Activated naive CD8-positive, alpha-beta T cell treated with anti-CD3 and anti-CD28 coated beads, Interleukin-2, amount 50 U/mL, for 24 hours (primary cell): Measurements from ENCODE around the gene MYO19.

ENCODE experiments used
- ATAC-seq: fragments of 150-1000 bp; cut with Tn5 transposase; one replicate; pipeline ENCODE4 v1.10.0; 2021
- DNase-seq: peaks from one replicate; pipeline ENCODE4 v3.0.0; 2021
- H3K27ac Mint-ChIP-seq: one replicate; pipeline ENCODE4 v1.8.0; 2021; ENCODE audit warnings: mild to moderate bottlenecking, mixed read lengths
- H3K27me3 Mint-ChIP-seq: one replicate; pipeline ENCODE4 v1.8.0; 2021; ENCODE audit warnings: mixed read lengths
- H3K36me3 Mint-ChIP-seq: one replicate; pipeline ENCODE4 v1.8.0; 2021; ENCODE audit warnings: low read depth, mixed read lengths
- H3K4me1 Mint-ChIP-seq: one replicate; pipeline ENCODE4 v1.8.0; 2021; ENCODE audit warnings: mixed read lengths
- H3K4me3 Mint-ChIP-seq: one replicate; pipeline ENCODE4 v1.8.0; 2021; ENCODE audit warnings: mild to moderate bottlenecking, moderate library complexity, mixed read lengths
- H3K9me3 Mint-ChIP-seq: one replicate; pipeline ENCODE4 v1.8.0; 2021; ENCODE audit warnings: mixed read lengths

Gene MYO19

DNA sequence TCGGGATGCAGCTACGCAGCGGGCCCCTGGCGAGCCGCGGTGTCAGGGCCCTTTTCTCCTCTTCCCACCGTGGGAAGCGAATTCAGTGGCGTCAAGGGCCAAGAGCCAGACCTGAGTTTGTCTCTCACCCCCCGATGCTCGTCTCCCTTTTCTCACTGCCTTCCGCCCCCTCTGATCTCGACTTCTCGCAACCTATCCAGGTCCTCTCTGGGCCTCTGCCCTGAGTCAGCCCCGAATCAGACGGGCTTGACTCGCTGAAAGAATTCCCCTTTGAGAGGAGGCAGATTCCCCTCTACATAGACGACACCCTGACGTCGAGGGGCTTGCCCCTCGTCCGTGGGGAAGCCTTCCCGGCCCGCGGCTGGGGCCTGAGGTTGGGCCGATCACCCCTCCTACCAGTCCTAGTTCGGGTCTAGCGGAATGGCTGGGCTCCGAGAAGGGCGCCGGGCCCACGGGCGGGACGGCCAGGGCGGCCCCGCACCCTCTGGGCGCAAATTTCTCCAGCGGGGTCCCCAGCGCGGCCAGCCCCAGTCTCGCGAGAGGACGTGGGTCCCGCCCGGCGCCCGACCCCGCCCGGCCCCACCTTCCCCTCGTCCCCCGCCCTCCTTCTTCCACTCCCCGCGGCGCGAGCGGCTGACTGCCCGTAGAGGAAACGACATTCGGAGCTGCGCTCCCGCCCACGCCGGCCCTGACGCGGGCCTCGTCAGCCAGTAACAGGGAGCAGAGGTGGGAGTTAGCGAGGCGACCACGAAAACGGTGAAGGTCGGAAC, 9.8 kb upstream of the MYO19 start, which contains the start of gene GGNBP2:
GGNBP2 (plus strand) TSS at position 613 of the 770 bp plus-strand sequence. CDS start 806 bp downstream, outside the sequence.
- Mint-ChIP-seq H3K36me3 (peaks cover 34% of the 10 kb centered on the region), H3K4me3 (peak within 1 kb of the TSS; percentile 97), H3K27ac (peak within 1 kb of the TSS; percentile 98), H3K9me3 (no peaks in the 10 kb centered on the region), H3K27me3 (no peaks in the 10 kb centered on the region), H3K4me1 (peaks cover 44% of the 10 kb centered on the region)
- DNase-seq = peak; percentile 95
- ATAC-seq = peak; percentile 69

DNA sequence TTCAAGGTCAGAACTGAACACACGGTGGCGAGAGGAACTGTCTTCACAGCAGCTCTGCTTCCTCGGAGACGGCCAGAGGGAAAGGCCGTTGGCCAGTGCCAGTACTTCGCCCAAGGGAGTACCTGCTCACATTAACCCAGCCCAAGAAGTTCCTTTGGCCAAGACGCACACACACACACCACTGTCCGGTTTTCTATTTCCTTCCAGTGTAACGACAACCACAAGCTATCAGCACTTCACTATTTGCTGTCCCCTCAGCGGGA, 9.3 kb upstream of the MYO19 start:
- Mint-ChIP-seq H3K4me1 (peaks cover 42% of the 10 kb centered on the region), H3K9me3 (no peaks in the 10 kb centered on the region), H3K36me3 (peaks cover 31% of the 10 kb centered on the region), H3K27ac (peak overlapping the region; percentile 98), H3K4me3 (peak overlapping the region; percentile 97), H3K27me3 (no peaks in the 10 kb centered on the region)
- DNase-seq = no peak
- no peak for ATAC-seq

DNA sequence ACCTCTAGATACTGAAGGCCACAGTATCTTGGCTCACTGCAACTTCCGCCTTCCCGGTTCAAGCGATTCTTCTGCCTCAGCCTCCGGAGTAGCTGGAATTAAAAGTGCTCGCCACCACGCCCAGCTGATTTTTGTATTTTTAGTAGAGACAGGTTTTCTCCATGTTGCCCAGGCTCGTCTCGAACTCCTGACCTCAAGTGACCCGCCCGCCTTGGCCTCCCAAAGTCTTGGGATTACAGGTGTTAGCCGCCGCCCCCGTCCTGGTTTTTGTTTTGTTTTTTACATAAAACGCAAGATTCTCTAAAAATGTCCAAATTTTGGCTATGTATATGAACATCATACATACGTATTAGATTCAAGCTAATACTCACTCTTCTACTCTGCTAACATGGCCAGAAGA, 8.1 kb upstream of the MYO19 start:
- no peaks in the 10 kb centered on the region for H3K9me3 Mint-ChIP-seq
- H3K4me1 Mint-ChIP-seq = peaks cover 36% of the 10 kb centered on the region
- H3K27me3 Mint-ChIP-seq = no peaks in the 10 kb centered on the region
- no peak for DNase-seq
- peaks cover 30% of the 10 kb centered on the region for H3K36me3 Mint-ChIP-seq
- no peak for ATAC-seq
- no peak overlapping the region for H3K4me3 Mint-ChIP-seq
- no peak overlapping the region for H3K27ac Mint-ChIP-seq

DNA sequence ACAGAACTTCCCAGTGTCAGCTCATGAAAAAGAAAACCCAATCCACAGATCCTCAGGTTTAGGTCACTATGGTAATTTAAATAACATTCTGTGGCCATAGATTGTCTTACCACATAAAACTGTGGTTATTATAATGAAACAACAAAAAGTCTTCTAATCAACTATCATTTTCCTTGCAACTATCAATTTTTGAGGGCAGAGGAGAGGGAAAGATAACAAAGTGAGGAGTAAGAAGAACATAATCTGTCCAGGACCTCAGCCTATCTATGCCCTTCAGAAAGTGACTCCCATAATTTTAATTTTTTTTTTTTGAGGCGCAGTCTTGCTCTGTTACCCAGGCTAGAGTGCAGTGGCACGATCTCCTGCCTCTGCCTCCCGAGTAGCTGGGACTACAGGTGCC, 6.0 kb upstream of the MYO19 start:
- Mint-ChIP-seq H3K4me1 (peaks cover 37% of the 10 kb centered on the region), H3K27ac (no peak overlapping the region), H3K4me3 (no peak overlapping the region), H3K9me3 (no peaks in the 10 kb centered on the region), H3K27me3 (no peaks in the 10 kb centered on the region), H3K36me3 (peaks cover 31% of the 10 kb centered on the region)
- no peak for ATAC-seq
- no peak for DNase-seq

GRCh38 chr17:36535669-36536081, 1.0 kb upstream of the MYO19 start:
- Mint-ChIP-seq H3K27me3 (no peaks in the 10 kb centered on the region), H3K4me3 (peak overlapping the region; percentile 91), H3K9me3 (no peaks in the 10 kb centered on the region), H3K4me1 (peaks cover 47% of the 10 kb centered on the region), H3K27ac (peak overlapping the region; percentile 96), H3K36me3 (peaks cover 53% of the 10 kb centered on the region)
- no peak for ATAC-seq
- no peak for DNase-seq

DNA sequence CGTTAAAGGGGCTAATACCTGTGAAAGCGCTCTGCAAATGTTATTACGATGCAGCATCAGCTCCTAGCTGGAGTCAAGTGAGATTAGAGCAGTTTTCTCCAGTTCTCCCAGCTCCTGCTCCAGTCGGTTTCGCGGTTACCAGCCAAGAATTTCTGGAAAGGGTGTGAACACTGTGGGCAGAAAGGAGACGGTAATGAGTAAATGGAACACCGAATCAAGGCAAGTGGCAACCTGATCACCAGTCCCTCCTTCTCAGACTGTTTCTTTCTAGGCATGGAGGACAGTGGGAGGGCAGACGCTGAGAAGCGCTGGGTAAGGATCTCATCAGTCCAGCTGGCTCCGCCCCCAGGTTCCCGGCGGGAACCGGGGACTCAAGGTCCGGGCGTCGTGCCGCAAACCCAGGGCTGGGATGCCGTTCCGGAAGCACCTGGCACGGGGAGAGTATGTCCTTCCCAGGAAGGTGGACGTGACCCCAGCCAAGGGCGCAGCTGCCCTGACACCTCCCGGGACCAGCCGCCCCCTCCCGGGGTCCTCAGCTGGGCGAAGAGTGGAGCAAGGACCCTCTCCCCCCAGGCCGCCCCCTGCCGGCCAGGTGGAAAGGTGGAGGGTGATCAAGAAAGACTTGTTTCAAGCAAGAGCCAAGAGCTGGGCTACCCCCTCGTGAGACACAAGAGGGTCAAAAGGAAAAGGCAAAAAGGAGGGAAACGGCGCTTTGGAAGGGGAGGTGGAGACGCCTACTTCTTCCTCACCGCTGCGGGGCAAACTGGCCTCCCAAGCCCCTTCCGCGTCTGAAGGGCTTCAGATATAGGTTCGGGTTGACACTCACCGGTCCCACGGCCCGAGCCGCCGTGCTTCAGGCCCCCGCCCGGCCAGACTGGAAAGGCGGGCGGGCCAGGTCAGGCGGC, 481 bp downstream of the MYO19 start:
- peaks cover 54% of the 10 kb centered on the region for H3K36me3 Mint-ChIP-seq
- DNase-seq = peak; percentile 59
- no peaks in the 10 kb centered on the region for H3K9me3 Mint-ChIP-seq
- H3K4me3 Mint-ChIP-seq = peak overlapping the region; percentile 91
- H3K27me3 Mint-ChIP-seq = no peaks in the 10 kb centered on the region
- ATAC-seq = peak; percentile 31
- peak overlapping the region; percentile 96 for H3K27ac Mint-ChIP-seq
- H3K4me1 Mint-ChIP-seq = peaks cover 44% of the 10 kb centered on the region

- peak overlapping the region; percentile 91 for H3K4me3 Mint-ChIP-seq
- peak overlapping the region; percentile 39 for H3K27ac Mint-ChIP-seq
- DNase-seq = no peak
- no peak for ATAC-seq
- H3K27me3 Mint-ChIP-seq = no peaks in the 10 kb centered on the region
- peaks cover 56% of the 10 kb centered on the region for H3K36me3 Mint-ChIP-seq
- no peaks in the 10 kb centered on the region for H3K9me3 Mint-ChIP-seq
- peaks cover 40% of the 10 kb centered on the region for H3K4me1 Mint-ChIP-seq
These were observed 2.2 kb downstream of the MYO19 start for GRCh38 chr17:36532435-36532975.

DNA sequence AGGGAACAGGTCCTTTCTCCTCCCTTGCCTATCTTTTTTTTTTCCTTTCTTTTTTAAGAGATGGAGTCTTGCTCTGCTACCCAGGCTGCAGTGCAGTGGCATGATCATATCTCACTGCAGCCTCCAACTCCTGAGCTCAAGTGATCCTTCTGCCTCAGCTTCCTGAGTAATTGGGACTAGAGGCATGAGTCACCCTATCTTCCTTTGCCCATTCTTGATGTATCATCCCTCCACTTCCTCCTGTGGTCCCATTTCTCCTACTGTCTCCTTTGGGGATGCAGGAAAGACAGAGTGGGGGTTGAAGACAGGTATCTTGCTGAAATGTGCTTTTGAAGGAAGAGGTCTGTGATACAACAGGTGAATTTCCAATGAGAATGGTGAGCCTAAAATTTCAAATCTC, 5.5 kb downstream of the MYO19 start:
- H3K36me3 Mint-ChIP-seq = peaks cover 67% of the 10 kb centered on the region
- ATAC-seq (no peak), DNase-seq (no peak)
- no peaks in the 10 kb centered on the region for H3K27me3 Mint-ChIP-seq
- peaks cover 49% of the 10 kb centered on the region for H3K4me1 Mint-ChIP-seq
- no peak overlapping the region for H3K4me3 Mint-ChIP-seq
- no peaks in the 10 kb centered on the region for H3K9me3 Mint-ChIP-seq
- H3K27ac Mint-ChIP-seq = no peak overlapping the region

- Mint-ChIP-seq H3K27me3 (no peaks in the 10 kb centered on the region), H3K36me3 (peaks cover 61% of the 10 kb centered on the region), H3K4me3 (no peak overlapping the region), H3K4me1 (peaks cover 40% of the 10 kb centered on the region), H3K27ac (no peak overlapping the region), H3K9me3 (no peaks in the 10 kb centered on the region)
- DNase-seq (no peak), ATAC-seq (no peak)
These were observed 6.9 kb downstream of the MYO19 start for GRCh38 chr17:36527621-36528250.

DNA sequence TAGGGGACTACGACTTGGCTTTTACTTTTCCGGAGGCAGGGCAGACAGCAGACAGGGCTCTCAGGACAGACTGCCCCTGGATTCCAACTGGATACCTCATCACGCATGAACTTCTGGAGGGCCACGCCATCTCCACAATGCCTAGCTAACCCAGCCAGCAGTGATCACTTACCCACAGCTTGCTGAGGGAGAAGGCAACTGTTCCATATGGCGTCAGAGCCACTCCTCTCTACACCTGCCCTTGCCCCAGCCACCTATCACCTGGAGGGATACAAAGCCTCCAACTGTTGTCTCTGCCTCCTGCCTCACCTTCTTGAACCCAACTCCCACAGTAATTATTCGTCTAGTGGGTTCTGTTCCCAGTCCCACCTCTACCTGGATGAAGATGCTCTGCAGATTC, 8.8 kb downstream of the MYO19 start:
- peaks cover 28% of the 10 kb centered on the region for H3K4me1 Mint-ChIP-seq
- peak overlapping the region; percentile 92 for H3K27ac Mint-ChIP-seq
- no peak overlapping the region for H3K4me3 Mint-ChIP-seq
- no peaks in the 10 kb centered on the region for H3K9me3 Mint-ChIP-seq
- no peaks in the 10 kb centered on the region for H3K27me3 Mint-ChIP-seq
- ATAC-seq (no peak), DNase-seq (no peak)
- H3K36me3 Mint-ChIP-seq = peaks cover 55% of the 10 kb centered on the region

DNA sequence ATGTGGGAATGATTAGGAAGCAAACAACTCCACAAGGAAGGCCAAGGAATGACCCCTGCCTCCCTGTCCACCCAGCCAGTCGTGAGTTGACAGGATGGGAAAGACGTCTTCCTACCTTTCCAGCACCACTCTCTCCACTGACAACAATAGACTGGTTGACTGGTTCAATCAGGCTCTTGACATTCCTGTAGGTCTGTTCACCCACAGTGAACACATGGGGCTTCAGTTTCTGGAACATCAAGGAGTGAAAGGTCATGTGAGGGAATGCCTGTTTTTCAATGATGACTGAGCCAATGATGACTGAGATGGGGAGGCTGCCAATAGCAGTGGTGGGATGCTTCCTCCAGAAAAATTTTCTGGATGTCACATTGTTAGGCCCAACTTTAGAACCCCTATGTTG, 9.6 kb downstream of the MYO19 start:
- Mint-ChIP-seq H3K36me3 (peaks cover 62% of the 10 kb centered on the region), H3K4me3 (peak overlapping the region; percentile 47), H3K27ac (peak overlapping the region; percentile 92)

DNA sequence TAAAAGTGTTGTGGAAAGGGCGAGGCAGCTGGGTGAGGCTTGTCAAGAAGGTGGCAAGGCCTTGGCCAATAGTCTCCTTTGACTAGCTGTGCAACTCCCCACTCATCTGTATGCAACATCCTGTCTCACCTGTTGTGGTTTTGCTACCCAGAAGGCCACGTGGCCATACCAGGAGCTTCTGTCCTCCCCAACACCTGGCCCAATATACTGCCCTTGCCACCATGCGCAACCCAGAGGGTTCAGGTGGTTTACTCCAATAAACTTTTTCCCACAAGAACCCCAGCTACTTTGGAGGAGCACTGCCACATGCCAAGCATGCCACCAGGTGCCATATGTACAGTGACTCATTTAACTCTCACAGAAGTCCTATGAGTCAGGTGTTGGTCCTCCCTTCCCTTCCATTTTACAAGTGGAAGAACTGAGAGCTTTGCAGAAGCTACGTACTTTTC, 10.2 kb downstream of the MYO19 start:
- H3K27ac Mint-ChIP-seq = peak overlapping the region; percentile 92
- H3K9me3 Mint-ChIP-seq = no peaks in the 10 kb centered on the region
- no peak overlapping the region for H3K4me3 Mint-ChIP-seq
- peaks cover 64% of the 10 kb centered on the region for H3K36me3 Mint-ChIP-seq
- ATAC-seq (peak; percentile 92), DNase-seq (no peak)
- peaks cover 28% of the 10 kb centered on the region for H3K4me1 Mint-ChIP-seq
- H3K27me3 Mint-ChIP-seq = no peaks in the 10 kb centered on the region

More for the DNA sequence above, 9.6 kb downstream of the MYO19 start:
- DNase-seq (no peak), ATAC-seq (no peak)
- Mint-ChIP-seq H3K9me3 (no peaks in the 10 kb centered on the region), H3K4me1 (peaks cover 28% of the 10 kb centered on the region), H3K27me3 (no peaks in the 10 kb centered on the region)

DNA sequence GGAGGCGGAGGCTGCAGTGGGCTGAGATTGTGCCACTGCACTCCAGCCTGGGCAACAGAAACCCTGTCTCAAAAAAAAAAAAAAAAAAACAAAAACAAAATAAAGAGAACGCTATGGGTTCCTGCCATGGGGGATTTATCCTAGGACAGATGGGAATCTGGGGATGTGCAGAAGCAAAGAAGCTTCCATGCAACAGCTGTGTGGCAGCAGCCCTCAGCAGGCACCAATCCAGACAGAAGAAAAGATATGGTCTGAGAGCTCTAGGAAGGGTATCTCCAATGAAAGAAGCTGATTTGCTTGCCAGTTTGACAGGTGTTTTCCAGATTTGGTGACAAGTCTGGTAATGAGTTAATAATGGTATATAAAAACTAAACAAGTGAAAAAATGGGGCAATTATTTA, 11.6 kb downstream of the MYO19 start:
- no peak overlapping the region for H3K27ac Mint-ChIP-seq
- H3K27me3 Mint-ChIP-seq = no peaks in the 10 kb centered on the region
- H3K4me3 Mint-ChIP-seq = no peak overlapping the region
- ATAC-seq = no peak
- H3K36me3 Mint-ChIP-seq = peaks cover 69% of the 10 kb centered on the region
- H3K9me3 Mint-ChIP-seq = no peaks in the 10 kb centered on the region
- DNase-seq = no peak
- H3K4me1 Mint-ChIP-seq = peaks cover 27% of the 10 kb centered on the region

GRCh38 chr17:36515837-36516236, 18.8 kb downstream of the MYO19 start:
- no peaks in the 10 kb centered on the region for H3K9me3 Mint-ChIP-seq
- H3K4me1 Mint-ChIP-seq = peaks cover 2% of the 10 kb centered on the region
- no peak overlapping the region for H3K27ac Mint-ChIP-seq
- DNase-seq (no peak), ATAC-seq (no peak)
- H3K27me3 Mint-ChIP-seq = no peaks in the 10 kb centered on the region
- H3K4me3 Mint-ChIP-seq = no peak overlapping the region
- H3K36me3 Mint-ChIP-seq = peaks cover 60% of the 10 kb centered on the region
